ENCODE results near the gene PI4KB. TPM values are rescaled to one million over a fixed set of nuclear protein-coding genes. Genes with fewer than 3 reads are reported as not detected.

The PI4KB gene
- polyA plus RNA-seq, 1 donor from 2014 or later = 22.8 TPM

- Histone ChIP-seq H3K4me2 (ENCODE audit: low read length) (no peak overlapping the region), H3K79me2 (replicated peaks; ENCODE audit: insufficient read depth, low read length) (no peaks in the 10 kb centered on the region), H3K9me3 (ENCODE audit: low read length) (no peaks in the 10 kb centered on the region), H3K9ac (ENCODE audit: low read length) (no peak overlapping the region), H4K20me1 (ENCODE audit: insufficient read depth) (no peaks in the 10 kb centered on the region), H3K27ac (ENCODE audit: low read length) (no peak overlapping the region), H2AFZ (ENCODE audit: low read depth, low read length) (no peak overlapping the region), H3K4me3 (ENCODE audit: low read length) (no peak overlapping the region), H3K36me3 (ENCODE audit: insufficient read depth, low read length) (no peaks in the 10 kb centered on the region), H3F3A (ENCODE audit: insufficient read depth, low read length, poor library complexity, severe bottlenecking) (no peaks in the 10 kb centered on the region), H3K27me3 (ENCODE audit: insufficient read depth, low read depth, low read length) (no peaks in the 10 kb centered on the region), H3K9me2 (ENCODE audit: insufficient read depth, low read length) (no peaks in the 10 kb centered on the region)
- TF ChIP-seq POLR2AphosphoS5 (IDR thresholded peaks at IDR 0.05) (no peak), CTCF (IDR thresholded peaks at IDR 0.05; ENCODE audit: poor library complexity, severe bottlenecking) (no peak), MXI1 (conservative IDR thresholded peaks at IDR 0.05; ENCODE audit: poor library complexity, severe bottlenecking) (no peak), TAF1 (IDR thresholded peaks at IDR 0.05; ENCODE audit: low read depth) (no peak), EP300 (conservative IDR thresholded peaks at IDR 0.05; ENCODE audit: poor library complexity, severe bottlenecking) (no peak), SMC3 (conservative IDR thresholded peaks at IDR 0.05; ENCODE audit: poor library complexity) (no peak), REST (IDR thresholded peaks at IDR 0.05; ENCODE audit: borderline replicate concordance) (no peak), RAD21 (conservative IDR thresholded peaks at IDR 0.05) (no peak), EZH2 (IDR thresholded peaks at IDR 0.05; ENCODE audit: borderline replicate concordance, insufficient read depth, low read length, poor library complexity, severe bottlenecking) (no peak)
Measured at GRCh38 chr1:151367658-151368392, 40.6 kb upstream of the PI4KB start.

- H3K36me3 ChIP-seq (ENCODE audit: insufficient read depth, low read length) = no peaks in the 10 kb centered on the region
- H3K9ac ChIP-seq (ENCODE audit: low read length) = no peak overlapping the region
- TF ChIP-seq REST (IDR thresholded peaks at IDR 0.05; ENCODE audit: borderline replicate concordance) (no peak), SMC3 (conservative IDR thresholded peaks at IDR 0.05; ENCODE audit: poor library complexity) (no peak), EP300 (conservative IDR thresholded peaks at IDR 0.05; ENCODE audit: poor library complexity, severe bottlenecking) (no peak), CTCF (IDR thresholded peaks at IDR 0.05; ENCODE audit: poor library complexity, severe bottlenecking) (no peak), EZH2 (IDR thresholded peaks at IDR 0.05; ENCODE audit: borderline replicate concordance, insufficient read depth, low read length, poor library complexity, severe bottlenecking) (no peak), MXI1 (conservative IDR thresholded peaks at IDR 0.05; ENCODE audit: poor library complexity, severe bottlenecking) (no peak), TAF1 (IDR thresholded peaks at IDR 0.05; ENCODE audit: low read depth) (no peak), RAD21 (conservative IDR thresholded peaks at IDR 0.05) (no peak), POLR2AphosphoS5 (IDR thresholded peaks at IDR 0.05) (no peak)
- peaks cover 5% of the 10 kb centered on the region for H3K9me3 ChIP-seq (ENCODE audit: low read length)
- H3K9me2 ChIP-seq (ENCODE audit: insufficient read depth, low read length) = no peaks in the 10 kb centered on the region
- H2AFZ ChIP-seq (ENCODE audit: low read depth, low read length) = no peak overlapping the region
- no peak overlapping the region for H3K4me2 ChIP-seq (ENCODE audit: low read length)
- H3K79me2 ChIP-seq (replicated peaks; ENCODE audit: insufficient read depth, low read length) = no peaks in the 10 kb centered on the region
- H3F3A ChIP-seq (ENCODE audit: insufficient read depth, low read length, poor library complexity, severe bottlenecking) = no peaks in the 10 kb centered on the region
- no peaks in the 10 kb centered on the region for H4K20me1 ChIP-seq (ENCODE audit: insufficient read depth)
- H3K27ac ChIP-seq (ENCODE audit: low read length) = no peak overlapping the region
- H3K4me3 ChIP-seq (ENCODE audit: low read length) = no peak overlapping the region
- no peaks in the 10 kb centered on the region for H3K27me3 ChIP-seq (ENCODE audit: insufficient read depth, low read depth, low read length)
Measured at GRCh38 chr1:151364996-151365395, 37.8 kb upstream of the PI4KB start.

Measured in neural cell (in vitro differentiated cells).